GM13977 (cell line): ENCODE measurements around the gene LRRFIP2.

Source experiments
- DNase-seq: peaks from one replicate; pipeline ENCODE4 v3.0.0; 2012; ENCODE audit warnings: low spot score
- CTCF ChIP-seq: IDR thresholded peaks from 2 replicates; pipeline ENCODE4 v1.5.1; 2012; ENCODE audit warnings: mild to moderate bottlenecking, control low read depth; ENCODE audit not compliant: insufficient read depth; ENCODE audit errors: extremely low read depth, missing control alignments
- in situ Hi-C: fragments of 300-500 bp; cut with MboI; formaldehyde crosslinking; loops from one replicate; pipeline ENCODE4 v1.12.0; 2022; ENCODE audit warnings: low sequenced_read_pairs, low pct_unique_long_range_greater_than_20kb, mixed read lengths, inconsistent platforms; ENCODE audit not compliant: unreplicated experiment

The LRRFIP2 gene

GRCh38 chr3:37190667-37191066, 16.3 kb upstream of the LRRFIP2 start:
- no peak for TF ChIP-seq CTCF
- no peak for DNase-seq
- in situ Hi-C loops, result no loop called here

- in situ Hi-C loops, result no loop called here
- no peak for TF ChIP-seq CTCF
- no peak for DNase-seq
Measured at GRCh38 chr3:37189109-37189508, 14.7 kb upstream of the LRRFIP2 start.

GRCh38 chr3:37183976-37184375, 9.6 kb upstream of the LRRFIP2 start:
- TF ChIP-seq CTCF, result no peak
- in situ Hi-C loops, result no loop called here
- no peak for DNase-seq

GRCh38 chr3:37183375-37183831, 9.0 kb upstream of the LRRFIP2 start:
- in situ Hi-C loops, result no loop called here
- no peak for TF ChIP-seq CTCF
- DNase-seq, result no peak

- in situ Hi-C loops, result no loop called here
- DNase-seq, result no peak
- TF ChIP-seq CTCF, result no peak
Measured at GRCh38 chr3:37182816-37183215, 8.4 kb upstream of the LRRFIP2 start.

GRCh38 chr3:37181756-37182155, 7.4 kb upstream of the LRRFIP2 start:
- no peak for TF ChIP-seq CTCF
- DNase-seq, result no peak
- in situ Hi-C loops, result no loop called here
